ENCODE results near the gene DDX31.

Gene DDX31

DNA sequence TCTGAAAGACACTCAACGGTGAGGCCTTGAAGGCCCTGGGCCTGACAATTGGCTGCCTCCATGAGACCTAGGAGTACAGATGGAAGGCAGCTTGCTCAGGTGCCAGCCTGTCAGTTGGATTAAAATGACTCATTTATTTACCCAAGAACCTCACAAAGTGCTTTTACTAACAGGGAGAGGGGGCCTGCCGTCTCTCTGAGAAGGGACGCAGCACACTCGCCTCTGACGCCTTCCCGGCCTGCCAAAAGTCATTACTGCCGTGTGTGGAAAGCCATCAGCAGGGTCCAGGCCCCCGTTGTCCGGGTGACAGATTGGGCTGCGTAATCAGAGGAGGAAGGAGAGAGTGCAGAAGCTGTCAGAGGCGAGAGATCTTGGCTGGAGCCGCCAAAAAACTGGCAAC, 32.4 kb downstream of the DDX31 start:
- no peak for DNase-seq (ENCODE audit: low spot score)

GRCh38 chr9:132634327-132634726, 35.5 kb downstream of the DDX31 start:
- DNase-seq (ENCODE audit: low spot score) = no peak

GRCh38 chr9:132632413-132633129, 37.2 kb downstream of the DDX31 start:
- no peak for DNase-seq (ENCODE audit: low spot score)

- DNase-seq (ENCODE audit: low spot score) = no peak
Observed at GRCh38 chr9:132631685-132632084, 38.1 kb downstream of the DDX31 start.

- no peak for DNase-seq (ENCODE audit: low spot score)
Observed at GRCh38 chr9:132631280-132631679, 38.5 kb downstream of the DDX31 start.

GRCh38 chr9:132630811-132631210, 39.0 kb downstream of the DDX31 start:
- DNase-seq (ENCODE audit: low spot score) = no peak

- no peak for DNase-seq (ENCODE audit: low spot score)
Observed at GRCh38 chr9:132630116-132630515, 39.7 kb downstream of the DDX31 start.

- DNase-seq (ENCODE audit: low spot score) = no peak
Observed at GRCh38 chr9:132628746-132629145, 41.0 kb downstream of the DDX31 start.

GRCh38 chr9:132627594-132627993, 42.2 kb downstream of the DDX31 start:
- DNase-seq (ENCODE audit: low spot score) = no peak

DNA sequence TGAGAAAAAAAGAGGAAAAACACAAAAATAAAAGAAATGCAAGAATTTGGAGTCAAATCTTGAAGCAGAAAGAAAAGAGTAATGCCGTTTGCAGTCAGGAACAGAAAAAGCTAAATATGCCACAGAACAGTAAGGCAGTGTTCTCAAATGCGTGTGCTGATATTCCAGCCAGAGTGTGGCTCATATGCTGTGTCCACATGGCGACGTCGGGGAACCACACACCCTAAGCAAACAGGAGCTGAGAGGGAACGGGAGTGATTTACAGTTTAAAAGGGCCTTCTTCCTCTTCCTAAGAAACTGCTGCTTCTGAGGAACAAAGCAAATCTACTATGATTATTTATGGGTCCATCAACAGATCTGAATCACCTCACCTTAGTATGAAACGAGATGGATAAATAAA, 42.7 kb downstream of the DDX31 start:
- DNase-seq (ENCODE audit: low spot score) = no peak

- DNase-seq (ENCODE audit: low spot score) = no peak
Observed at GRCh38 chr9:132626285-132626684, 43.5 kb downstream of the DDX31 start.

- no peak for DNase-seq (ENCODE audit: low spot score)
Observed at GRCh38 chr9:132622159-132622558, 47.6 kb downstream of the DDX31 start.

DNA sequence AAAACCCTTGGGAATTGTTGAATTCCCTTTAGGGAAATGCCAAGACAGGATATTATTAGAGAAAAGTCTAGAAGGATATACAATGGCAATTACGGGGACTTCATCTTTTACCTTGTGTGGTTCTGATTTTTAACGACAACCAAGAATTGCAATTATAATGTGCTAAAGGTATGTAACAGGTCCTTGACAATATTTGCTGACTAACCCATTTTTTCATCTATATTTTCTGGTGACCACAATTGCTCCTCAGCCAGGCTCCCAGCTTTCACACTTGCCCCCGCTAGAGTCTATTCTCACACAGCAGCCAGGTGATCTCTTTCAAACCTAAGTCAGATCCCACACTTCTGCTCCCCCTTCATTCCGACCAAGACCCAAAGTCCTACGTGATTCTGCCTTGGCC, 53.1 kb downstream of the DDX31 start:
- no peak for DNase-seq (ENCODE audit: low spot score)

DNA sequence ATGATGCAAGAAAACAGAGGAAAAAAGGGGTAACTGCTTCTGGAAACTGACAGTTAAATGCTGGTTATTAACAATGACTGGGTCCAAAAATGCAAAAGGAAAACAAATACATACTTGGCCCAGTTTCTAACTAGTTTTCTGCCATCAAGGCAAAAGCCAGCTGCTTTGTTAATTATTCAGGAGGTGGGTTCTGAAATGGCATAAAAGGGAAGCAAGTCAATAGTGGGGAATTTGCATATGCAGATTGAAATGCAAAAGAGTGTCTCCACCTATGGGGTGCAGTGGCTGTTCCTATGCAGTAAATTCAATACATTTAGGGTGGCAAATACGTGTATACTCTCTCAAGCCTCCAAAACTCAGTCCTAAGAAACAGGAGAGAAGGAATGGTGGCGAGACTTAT, 54.0 kb downstream of the DDX31 start:
- no peak for DNase-seq (ENCODE audit: low spot score)

DNA sequence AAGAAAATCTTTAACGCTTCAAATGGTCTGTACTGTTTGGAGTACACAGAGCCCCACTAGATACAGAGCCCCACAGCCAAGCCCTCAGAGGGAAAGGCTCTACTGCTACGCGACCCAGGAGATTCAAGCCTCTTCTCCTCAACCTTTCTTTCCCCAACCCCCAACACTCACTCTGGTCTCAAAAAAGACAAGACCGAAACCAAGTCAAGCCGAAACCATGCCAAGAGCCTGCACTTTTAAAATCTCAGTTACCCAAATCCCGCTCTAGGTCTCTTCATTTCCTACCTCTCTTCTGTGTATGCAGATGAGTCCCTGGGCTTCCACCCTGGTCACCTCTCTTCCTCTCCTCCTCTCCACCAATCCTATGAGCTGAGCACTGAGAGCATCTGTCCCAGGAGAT, 55.5 kb downstream of the DDX31 start:
- DNase-seq (ENCODE audit: low spot score) = no peak

DNA sequence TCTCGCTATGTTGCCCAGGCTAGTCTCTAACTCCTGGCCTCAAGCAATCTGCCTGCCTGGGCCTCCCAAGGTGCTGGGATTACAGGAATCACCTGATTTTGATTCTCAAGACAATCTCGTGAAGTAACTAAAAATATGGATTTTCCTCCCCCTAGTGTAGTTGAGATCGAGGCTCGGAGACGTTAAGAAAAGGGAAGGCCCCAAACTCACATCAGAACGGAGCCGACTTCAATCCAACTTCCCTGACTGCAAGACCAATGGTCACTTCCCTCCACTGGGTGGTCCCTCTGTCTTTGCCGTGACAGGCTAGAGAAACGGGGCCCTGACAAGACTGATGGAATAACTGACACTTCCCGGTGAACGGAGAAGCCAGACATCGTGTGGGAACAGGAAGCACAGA, 59.1 kb downstream of the DDX31 start:
- no peak for DNase-seq (ENCODE audit: low spot score)

DNA sequence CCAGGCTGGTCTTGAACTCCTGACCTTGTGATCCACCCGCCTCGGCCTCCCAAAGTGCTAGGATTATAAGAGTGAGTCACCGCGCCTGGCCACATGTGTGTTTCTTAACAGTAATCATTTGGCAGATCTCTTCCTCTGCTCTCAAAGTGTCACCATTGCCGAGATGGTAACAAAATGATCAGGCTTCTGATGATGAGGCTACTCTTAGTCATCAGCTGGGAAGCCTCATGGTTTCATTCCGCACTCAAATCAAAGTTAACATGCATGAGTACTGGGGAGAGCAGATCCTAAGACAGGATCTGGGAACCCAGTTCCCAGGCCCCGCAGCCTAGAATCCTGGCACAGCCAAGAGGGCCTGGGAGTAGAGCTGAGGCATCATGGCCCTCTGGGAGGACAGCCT, 60.0 kb downstream of the DDX31 start:
- no peak for DNase-seq (ENCODE audit: low spot score)

DNA sequence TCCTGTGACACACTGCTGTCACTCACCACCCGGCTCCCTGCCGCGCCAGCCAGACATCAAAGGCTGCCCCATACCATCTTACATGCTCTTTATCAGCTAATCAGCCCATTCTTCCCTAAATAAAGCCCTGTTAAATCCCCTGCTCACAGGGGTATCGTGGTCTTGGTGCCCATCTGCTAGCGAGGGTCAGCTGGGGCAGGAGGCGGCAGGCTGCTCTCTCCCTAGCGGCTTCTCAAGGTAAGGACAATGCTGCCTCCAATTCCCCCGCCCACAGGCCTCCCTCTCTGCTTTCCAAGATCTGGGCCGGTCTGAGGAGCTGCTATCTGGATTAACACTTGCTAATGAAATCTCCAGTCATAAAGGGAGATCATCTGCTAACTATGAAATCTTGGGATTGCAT, 60.6 kb downstream of the DDX31 start:
- no peak for DNase-seq (ENCODE audit: low spot score)

- no peak for DNase-seq (ENCODE audit: low spot score)
Observed at GRCh38 chr9:132606066-132606465, 63.7 kb downstream of the DDX31 start.

- DNase-seq (ENCODE audit: low spot score) = no peak
Observed at GRCh38 chr9:132605387-132605786, 64.4 kb downstream of the DDX31 start.

DNA sequence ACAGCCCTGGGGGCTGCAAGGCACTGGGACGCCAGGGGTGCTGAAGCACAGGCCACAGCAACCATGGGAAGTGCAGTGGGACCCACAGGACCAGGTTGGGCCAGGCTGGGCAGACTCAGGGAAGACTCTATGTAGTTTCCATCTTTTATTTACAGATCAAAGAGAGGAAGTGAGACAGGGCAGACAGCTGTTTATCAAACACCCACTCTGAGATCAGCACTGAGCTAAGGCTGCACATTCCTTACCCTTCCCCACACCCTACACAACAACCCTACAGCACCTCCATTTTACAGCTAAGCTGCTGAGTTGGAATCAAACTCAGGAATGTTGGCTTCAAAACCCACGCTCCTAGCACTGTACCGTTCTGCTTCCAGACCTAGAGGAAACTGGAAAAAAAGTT, 67.6 kb downstream of the DDX31 start:
- DNase-seq (ENCODE audit: low spot score) = no peak

GRCh38 chr9:132600326-132600984, 69.3 kb downstream of the DDX31 start:
- DNase-seq (ENCODE audit: low spot score) = no peak

DNA sequence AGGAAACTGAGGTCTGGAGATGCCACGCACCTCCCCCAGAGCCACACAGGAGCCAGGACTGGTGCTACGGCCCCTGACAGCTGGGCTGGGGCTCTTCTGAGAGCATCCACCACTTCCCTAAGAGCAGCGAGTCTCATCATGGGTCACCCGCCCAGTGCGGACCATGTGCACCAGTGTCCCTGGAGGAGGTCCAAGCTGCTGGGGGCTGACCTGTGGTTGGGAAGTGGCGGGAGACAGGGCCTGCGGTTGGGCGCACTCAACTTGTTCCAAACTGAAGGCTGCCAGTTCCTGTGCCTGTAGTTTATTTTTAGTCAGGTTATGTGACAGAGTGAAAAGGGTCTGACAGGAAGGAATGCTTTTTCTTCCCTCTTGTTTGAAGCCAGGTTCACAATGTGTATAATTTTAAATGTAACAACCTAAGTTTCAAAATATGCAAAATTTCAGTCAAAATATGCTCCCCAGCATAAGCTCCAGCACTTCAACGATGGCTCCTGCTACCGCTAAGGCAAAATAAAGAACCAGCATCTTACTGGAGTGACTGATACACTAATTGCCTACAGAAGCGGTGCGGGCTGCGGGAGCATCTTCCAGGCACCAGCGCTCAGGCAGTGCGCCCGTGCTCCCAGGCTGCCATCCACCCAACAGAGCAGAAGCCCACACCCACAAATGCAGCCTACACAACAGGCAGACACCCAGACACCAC, 72.6 kb downstream of the DDX31 start:
- no peak for DNase-seq (ENCODE audit: low spot score)
